BLaER1 (cell line): ENCODE measurements around the gene HTR3B.

Experiments used
- H3K27ac ChIP-seq: shearing (Covaris generic); formaldehyde crosslinking; 2 replicates; pipeline ENCODE4 v1.8.1; 2022
- H3K27me3 ChIP-seq: shearing (Covaris generic); formaldehyde crosslinking; 2 replicates; pipeline ENCODE4 v1.8.1; 2022
- H3K36me3 ChIP-seq: shearing (Covaris generic); formaldehyde crosslinking; 2 replicates; pipeline ENCODE4 v1.8.1; 2022
- H3K4me1 ChIP-seq: shearing (Covaris generic); formaldehyde crosslinking; 2 replicates; pipeline ENCODE4 v1.8.1; 2022
- H3K4me2 ChIP-seq: shearing (Covaris generic); formaldehyde crosslinking; 2 replicates; pipeline ENCODE4 v1.8.1; 2022
- H3K4me3 ChIP-seq: shearing (Covaris generic); formaldehyde crosslinking; 2 replicates; pipeline ENCODE4 v1.8.1; 2022
- H3K9ac ChIP-seq: shearing (Covaris generic); formaldehyde crosslinking; 2 replicates; pipeline ENCODE4 v1.8.1; 2022
- H3K9me3 ChIP-seq: shearing (Covaris generic); formaldehyde crosslinking; 2 replicates; pipeline ENCODE4 v1.8.1; 2022
- H4K20me1 ChIP-seq: shearing (Covaris generic); formaldehyde crosslinking; 2 replicates; pipeline ENCODE4 v1.8.1; 2022
- Cebpa-rat ChIP-seq: shearing (Covaris generic); IDR thresholded peaks from 2 replicates; pipeline ENCODE4 v1.8.1; 2022

Gene HTR3B

GRCh38 chr11:113984781-113985180 lies 80.2 kb downstream of the HTR3B start:
- no peak overlapping the region for H3K4me3 ChIP-seq
- no peaks in the 10 kb centered on the region for H3K4me1 ChIP-seq
- no peaks in the 10 kb centered on the region for H3K27me3 ChIP-seq
- no peaks in the 10 kb centered on the region for H3K36me3 ChIP-seq
- no peaks in the 10 kb centered on the region for H3K9me3 ChIP-seq
- no peak overlapping the region for H3K27ac ChIP-seq
- H3K9ac ChIP-seq = no peak overlapping the region
- no peaks in the 10 kb centered on the region; the same call in 1 of the 2 replicates for H4K20me1 ChIP-seq
- TF ChIP-seq Cebpa-rat = no peak
- no peak overlapping the region for H3K4me2 ChIP-seq

GRCh38 chr11:113985906-113986305 lies 81.3 kb downstream of the HTR3B start:
- no peak overlapping the region for H3K4me3 ChIP-seq
- H3K27me3 ChIP-seq = no peaks in the 10 kb centered on the region
- no peaks in the 10 kb centered on the region; the same call in 1 of the 2 replicates for H4K20me1 ChIP-seq
- no peak overlapping the region for H3K27ac ChIP-seq
- H3K4me2 ChIP-seq = no peak overlapping the region
- H3K36me3 ChIP-seq = no peaks in the 10 kb centered on the region
- no peak overlapping the region for H3K9ac ChIP-seq
- H3K9me3 ChIP-seq = no peaks in the 10 kb centered on the region
- no peak for TF ChIP-seq Cebpa-rat
- no peaks in the 10 kb centered on the region for H3K4me1 ChIP-seq

GRCh38 chr11:113986351-113987140 lies 82.0 kb downstream of the HTR3B start:
- TF ChIP-seq Cebpa-rat = no peak
- Histone ChIP-seq H3K4me3 (no peak overlapping the region), H3K36me3 (no peaks in the 10 kb centered on the region), H3K9ac (no peak overlapping the region), H3K9me3 (no peaks in the 10 kb centered on the region), H3K4me2 (no peak overlapping the region), H4K20me1 (peaks cover 4% of the 10 kb centered on the region; the same call in 1 of the 2 replicates), H3K4me1 (no peaks in the 10 kb centered on the region), H3K27ac (no peak overlapping the region), H3K27me3 (no peaks in the 10 kb centered on the region)

GRCh38 chr11:113989381-113989780 lies 84.8 kb downstream of the HTR3B start:
- H3K27ac ChIP-seq = no peak overlapping the region
- peaks cover 15% of the 10 kb centered on the region; the same call in 1 of the 2 replicates for H4K20me1 ChIP-seq
- no peaks in the 10 kb centered on the region for H3K36me3 ChIP-seq
- no peak overlapping the region for H3K9ac ChIP-seq
- no peak overlapping the region for H3K4me3 ChIP-seq
- no peaks in the 10 kb centered on the region for H3K9me3 ChIP-seq
- no peak for TF ChIP-seq Cebpa-rat
- H3K4me1 ChIP-seq = no peaks in the 10 kb centered on the region
- no peak overlapping the region for H3K4me2 ChIP-seq
- H3K27me3 ChIP-seq = no peaks in the 10 kb centered on the region

- Histone ChIP-seq H3K27ac (no peak overlapping the region), H3K4me1 (no peaks in the 10 kb centered on the region), H3K36me3 (no peaks in the 10 kb centered on the region), H3K9me3 (no peaks in the 10 kb centered on the region), H4K20me1 (peaks cover 15% of the 10 kb centered on the region; the same call in 1 of the 2 replicates), H3K9ac (no peak overlapping the region), H3K4me3 (no peak overlapping the region), H3K27me3 (no peaks in the 10 kb centered on the region), H3K4me2 (no peak overlapping the region)
- TF ChIP-seq Cebpa-rat = no peak
These were observed 85.3 kb downstream of the HTR3B start for GRCh38 chr11:113989916-113990315.

- no peaks in the 10 kb centered on the region for H3K4me1 ChIP-seq
- TF ChIP-seq Cebpa-rat = no peak
- H3K27me3 ChIP-seq = no peaks in the 10 kb centered on the region
These were observed 86.6 kb downstream of the HTR3B start for GRCh38 chr11:113991170-113991569.

GRCh38 chr11:113991718-113992458 lies 87.3 kb downstream of the HTR3B start:
- Histone ChIP-seq H3K27me3 (no peaks in the 10 kb centered on the region), H3K27ac (no peak overlapping the region), H3K4me3 (no peak overlapping the region), H3K36me3 (no peaks in the 10 kb centered on the region), H3K9me3 (no peaks in the 10 kb centered on the region), H3K4me2 (no peak overlapping the region), H3K4me1 (no peaks in the 10 kb centered on the region), H4K20me1 (peaks cover 15% of the 10 kb centered on the region; the same call in 1 of the 2 replicates), H3K9ac (no peak overlapping the region)
- TF ChIP-seq Cebpa-rat = no peak

More at GRCh38 chr11:113991170-113991569, 86.6 kb downstream of the HTR3B start:
- Histone ChIP-seq H3K4me3 (no peak overlapping the region), H3K9me3 (no peaks in the 10 kb centered on the region), H3K36me3 (no peaks in the 10 kb centered on the region), H4K20me1 (peaks cover 15% of the 10 kb centered on the region; the same call in 1 of the 2 replicates), H3K9ac (no peak overlapping the region), H3K4me2 (no peak overlapping the region), H3K27ac (no peak overlapping the region)

- no peak overlapping the region for H3K4me3 ChIP-seq
- no peak for TF ChIP-seq Cebpa-rat
- peaks cover 15% of the 10 kb centered on the region; the same call in 1 of the 2 replicates for H4K20me1 ChIP-seq
- H3K36me3 ChIP-seq = no peaks in the 10 kb centered on the region
- no peak overlapping the region for H3K9ac ChIP-seq
- H3K4me1 ChIP-seq = no peaks in the 10 kb centered on the region
- no peaks in the 10 kb centered on the region for H3K27me3 ChIP-seq
- H3K27ac ChIP-seq = no peak overlapping the region
- H3K9me3 ChIP-seq = no peaks in the 10 kb centered on the region
- H3K4me2 ChIP-seq = no peak overlapping the region
These were observed 88.0 kb downstream of the HTR3B start for GRCh38 chr11:113992459-113993110.

- TF ChIP-seq Cebpa-rat = no peak
- Histone ChIP-seq H3K27ac (no peak overlapping the region), H3K4me1 (no peaks in the 10 kb centered on the region)
These were observed 89.7 kb downstream of the HTR3B start for GRCh38 chr11:113994077-113994954.

More at GRCh38 chr11:113994077-113994954, 89.7 kb downstream of the HTR3B start:
- Histone ChIP-seq H3K4me3 (no peak overlapping the region), H3K9me3 (no peaks in the 10 kb centered on the region), H3K27me3 (no peaks in the 10 kb centered on the region), H4K20me1 (peaks cover 15% of the 10 kb centered on the region; the same call in 1 of the 2 replicates), H3K36me3 (no peaks in the 10 kb centered on the region), H3K4me2 (no peak overlapping the region), H3K9ac (no peak overlapping the region)
